Ramos (cell line): ENCODE results near the gene FOXRED2.
"Not testable (repeated sequence)": the region's sequence is repeated elsewhere in the genome, so short reads cannot be mapped to it uniquely, and the experiment has no call there.

Experiments
- in situ Hi-C: fragments of 300-500 bp; cut with MboI; formaldehyde crosslinking; loops from one replicate; pipeline ENCODE4 v1.14.3; 2022; ENCODE audit warnings: low sequenced_read_pairs; ENCODE audit not compliant: unreplicated experiment

FOXRED2 gene

DNA sequence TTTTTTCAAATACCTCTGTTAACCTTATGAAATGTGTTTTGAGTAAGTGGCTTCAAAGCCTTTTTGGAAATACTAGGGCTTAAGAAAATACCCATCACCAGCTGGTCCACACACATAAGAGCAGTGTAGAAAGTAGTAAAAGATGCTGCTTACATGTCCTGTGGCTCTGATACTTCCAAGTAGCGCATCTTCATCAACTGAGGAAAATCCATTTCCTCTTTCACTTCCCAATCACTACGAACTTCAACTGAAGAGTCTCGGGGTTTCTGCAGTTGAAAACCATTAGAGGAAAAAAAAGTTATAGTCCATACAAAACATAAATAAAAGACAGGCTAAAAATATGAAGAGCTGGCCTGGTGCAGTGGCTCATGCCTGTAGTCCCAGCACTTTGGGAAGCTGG, 13.6 kb upstream of the FOXRED2 start:
- in situ Hi-C loops, result no loop called here

- in situ Hi-C loops, result not testable (repeated sequence)
Observed at GRCh38 chr22:36519906-36520305, 13.1 kb upstream of the FOXRED2 start.

DNA sequence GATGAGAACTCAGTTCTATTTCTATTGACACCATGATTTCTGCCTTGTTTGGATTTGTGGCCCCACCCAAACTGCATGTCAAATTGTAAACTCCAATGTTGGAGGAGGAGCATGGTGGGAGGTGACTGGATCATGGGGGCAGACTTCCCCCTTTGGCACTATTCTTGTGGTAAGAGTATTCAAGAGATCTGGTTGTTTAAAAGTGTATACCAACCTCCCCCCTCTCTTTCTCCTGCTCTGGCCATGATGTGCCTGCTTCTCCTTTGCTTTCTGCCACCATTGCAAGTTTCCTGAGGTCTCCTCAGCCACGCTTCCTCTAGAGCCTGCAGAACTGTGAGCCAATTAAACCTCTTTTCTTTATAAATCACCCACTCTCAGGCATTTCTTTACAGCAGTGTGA, 7.9 kb upstream of the FOXRED2 start:
- in situ Hi-C loops, result no loop called here

DNA sequence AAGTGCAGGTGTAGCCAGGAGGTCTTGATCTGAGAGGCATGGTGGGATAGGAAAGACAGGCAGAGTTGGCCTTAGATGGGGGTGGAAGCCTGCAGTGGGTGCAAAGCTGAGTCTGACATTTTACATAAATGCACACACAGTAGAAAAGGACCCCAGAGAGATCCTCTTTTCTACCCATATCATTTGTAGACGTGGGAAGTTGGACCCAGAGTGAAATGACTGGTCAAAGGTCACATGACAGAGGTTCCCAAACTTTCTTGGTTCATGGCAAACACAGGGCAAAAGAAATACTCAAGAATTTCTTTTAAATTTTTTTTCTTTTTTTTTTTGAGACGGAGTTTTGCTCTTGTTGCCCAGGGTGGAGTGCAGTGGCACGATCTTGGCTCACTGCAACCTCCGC, 6.2 kb upstream of the FOXRED2 start:
- in situ Hi-C loops, result no loop called here

- in situ Hi-C loops, result no loop called here
Observed at GRCh38 chr22:36512333-36512732, 5.5 kb upstream of the FOXRED2 start.

- in situ Hi-C loops, result no loop called here
Observed at GRCh38 chr22:36510966-36511881, 4.4 kb upstream of the FOXRED2 start.

DNA sequence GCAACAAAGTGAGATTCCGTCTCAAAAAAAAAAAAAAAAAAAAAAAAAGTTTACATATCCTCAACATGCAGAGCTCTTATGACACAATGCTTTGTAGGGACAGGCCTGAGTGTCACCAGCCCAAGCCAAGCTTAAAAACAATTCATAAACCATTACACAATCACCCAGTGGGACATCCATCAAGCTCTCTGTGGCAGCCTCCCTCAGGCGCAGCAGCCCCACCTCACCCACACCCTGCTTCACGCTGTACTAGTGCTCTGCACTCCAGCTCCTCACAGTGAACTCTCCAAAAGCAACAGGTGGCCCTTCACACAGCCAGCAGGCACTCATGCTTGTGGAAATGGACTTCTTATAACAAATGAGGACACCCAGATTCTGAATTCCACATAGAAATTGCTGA, 3.5 kb upstream of the FOXRED2 start:
- in situ Hi-C loops, result no loop called here

DNA sequence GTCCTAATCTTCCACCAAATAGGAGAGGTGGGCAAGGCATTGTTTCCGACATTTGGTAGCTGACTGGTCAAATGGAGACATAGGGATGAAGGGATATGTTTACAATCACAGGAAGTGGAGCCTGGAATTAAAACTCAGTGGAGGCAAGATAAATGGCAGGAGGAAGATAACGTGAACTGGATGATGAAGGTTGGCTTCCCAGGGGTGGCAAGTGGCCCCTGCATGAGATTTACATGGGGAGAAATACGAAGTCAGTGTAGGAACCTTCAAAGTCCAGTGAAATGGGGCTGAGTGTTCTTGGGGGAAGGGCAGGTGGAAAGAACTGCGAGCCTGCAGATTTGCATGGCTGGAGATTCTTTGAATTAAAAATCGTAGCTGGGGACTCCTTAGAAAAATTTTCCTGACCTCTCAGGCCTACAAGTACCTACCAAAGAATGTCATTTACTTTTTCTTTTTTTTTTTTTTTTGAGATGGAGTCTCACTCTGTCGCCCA, 724 bp upstream of the FOXRED2 start:
- in situ Hi-C loops, result no loop called here

DNA sequence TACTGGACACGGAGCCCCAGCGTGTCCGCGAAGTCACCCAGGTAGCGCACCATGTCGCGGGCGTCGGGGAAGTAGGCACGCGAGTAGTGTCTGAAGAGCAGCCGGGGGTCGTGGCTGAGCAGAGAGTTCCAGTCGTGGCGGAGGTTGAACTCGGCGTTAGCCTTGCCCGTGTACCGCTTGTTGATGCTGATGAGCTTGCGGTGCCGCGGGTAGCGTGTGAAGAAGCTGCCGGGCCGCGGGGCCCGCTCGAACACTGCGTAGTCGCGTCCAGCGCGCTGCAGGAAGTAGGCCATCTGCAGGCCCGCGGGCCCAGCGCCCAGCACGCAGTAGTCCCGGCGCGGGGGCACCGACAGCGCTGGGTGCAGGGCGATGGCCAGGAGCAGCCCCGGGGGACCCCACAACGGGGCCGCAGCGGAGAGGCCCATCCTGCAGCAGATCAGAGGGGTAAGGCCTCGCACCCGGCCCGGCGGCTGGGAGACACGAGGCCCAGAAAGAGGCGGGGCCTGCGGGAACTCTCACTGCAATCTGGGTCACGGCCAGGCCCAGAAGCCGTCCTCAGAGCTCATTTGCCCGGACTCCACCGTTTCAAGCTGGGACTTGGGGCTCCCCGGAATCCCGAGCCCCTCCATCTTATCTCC, 723 bp downstream of the FOXRED2 start:
- in situ Hi-C loops, result no loop called here

GRCh38 chr22:36497910-36498665, 8.8 kb downstream of the FOXRED2 start:
- in situ Hi-C loops, result no loop called here

- in situ Hi-C loops, result no loop called here
Observed at GRCh38 chr22:36493690-36494110, 13.1 kb downstream of the FOXRED2 start.

- in situ Hi-C loops, result no loop called here
Observed at GRCh38 chr22:36492109-36492508, 14.7 kb downstream of the FOXRED2 start.

DNA sequence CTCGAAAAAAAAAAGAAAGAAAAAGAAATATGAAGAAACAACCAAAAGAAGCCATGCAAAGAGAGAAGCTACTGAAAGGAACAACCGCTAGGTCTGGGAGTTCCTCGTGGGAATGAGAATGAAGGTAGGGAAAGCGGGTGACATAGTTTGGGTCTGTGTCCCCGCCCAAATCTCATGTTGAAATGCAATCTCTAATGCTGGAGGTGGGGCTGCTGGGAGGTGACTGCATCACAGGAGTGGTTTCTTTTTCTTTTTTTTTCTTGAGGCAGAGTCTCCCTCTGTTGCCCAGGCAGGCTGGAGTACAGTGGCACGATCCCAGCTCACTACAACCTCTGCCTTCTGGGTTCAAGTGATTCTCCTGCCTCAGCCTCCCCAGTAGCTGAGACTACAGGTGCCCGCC, 15.7 kb downstream of the FOXRED2 start:
- in situ Hi-C loops, result no loop called here

GRCh38 chr22:36486619-36487384, 20.0 kb downstream of the FOXRED2 start:
- in situ Hi-C loops, result no loop called here

- in situ Hi-C loops, result no loop called here
Observed at GRCh38 chr22:36481393-36482168, 25.3 kb downstream of the FOXRED2 start, which contains the start of gene TXN2. TSS of gene TXN2 (minus strand) at chr22:36481640. CDS start at chr22:36480837, 803 bp downstream.

- in situ Hi-C loops, result no loop called here
Observed at GRCh38 chr22:36480941-36481392, 25.9 kb downstream of the FOXRED2 start.

DNA sequence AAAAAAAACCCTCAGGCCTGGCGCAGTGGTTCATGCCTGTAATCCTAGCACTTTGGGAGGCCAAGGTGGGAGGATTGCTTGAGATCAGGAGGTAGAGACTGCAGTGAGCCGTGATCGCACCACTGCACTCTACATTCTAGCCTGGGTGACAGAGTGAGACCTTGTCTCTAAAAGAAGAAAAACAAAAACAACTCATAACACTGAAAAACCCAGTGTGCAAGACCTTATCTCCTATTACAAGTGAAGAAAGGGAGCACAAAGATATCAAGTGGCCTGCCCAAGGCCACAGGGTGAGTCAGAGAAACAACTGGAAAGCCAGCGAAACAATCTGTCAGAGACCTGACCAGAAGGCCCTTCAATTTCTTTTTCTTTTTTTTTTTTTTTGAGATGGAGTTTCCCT, 27.9 kb downstream of the FOXRED2 start:
- in situ Hi-C loops, result no loop called here

DNA sequence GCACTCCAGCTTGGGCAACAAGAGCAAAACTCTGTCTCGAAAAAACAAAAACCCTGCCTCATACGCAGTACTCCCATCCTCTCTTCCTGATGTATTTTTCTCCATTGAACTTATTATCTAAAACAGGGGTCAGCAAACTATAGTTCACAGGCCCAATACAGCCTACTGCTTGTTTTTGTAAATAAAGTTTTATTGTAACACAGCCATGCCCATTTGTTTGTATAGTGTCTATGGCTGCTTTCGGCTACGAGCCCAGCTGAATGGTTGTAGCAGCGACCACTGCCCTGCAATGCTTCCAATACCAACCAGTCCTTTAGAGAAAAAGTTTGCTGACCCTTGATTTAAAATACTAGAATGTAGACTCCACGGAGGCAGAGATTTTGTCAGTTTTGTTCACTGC, 31.5 kb downstream of the FOXRED2 start:
- in situ Hi-C loops, result no loop called here

GRCh38 chr22:36472689-36473088, 34.2 kb downstream of the FOXRED2 start:
- in situ Hi-C loops, result no loop called here
